Rectal smooth muscle tissue (tissue), 1 donor: ENCODE data around the gene PPM1M.

ENCODE experiments used
- H3K27ac ChIP-seq: one replicate; pipeline ENCODE4 v1.7.0; 2013; ENCODE audit warnings: low read depth, low read length, inconsistent platforms
- H3K27me3 ChIP-seq: one replicate; pipeline ENCODE4 v1.7.0; 2013; ENCODE audit warnings: low read length; ENCODE audit not compliant: control insufficient read depth, insufficient read depth
- H3K36me3 ChIP-seq: one replicate; pipeline ENCODE4 v1.7.0; 2013; ENCODE audit warnings: low read length; ENCODE audit not compliant: control insufficient read depth, insufficient read depth
- H3K4me1 ChIP-seq: one replicate; pipeline ENCODE4 v1.7.0; 2013; ENCODE audit warnings: low read length; ENCODE audit not compliant: control insufficient read depth, insufficient read depth
- H3K4me3 ChIP-seq: one replicate; pipeline ENCODE4 v1.7.0; 2013; ENCODE audit warnings: low read length
- H3K9ac ChIP-seq: one replicate; pipeline ENCODE4 v1.7.0; 2013; ENCODE audit warnings: low read length

The PPM1M gene

GRCh38 chr3:52237006-52237656, 8.4 kb upstream of the PPM1M start:
- Histone ChIP-seq H3K36me3 (peaks cover 7% of the 10 kb centered on the region), H3K4me3 (peak overlapping the region; percentile 94), H3K27ac (peak overlapping the region; percentile 84), H3K9ac (no peak overlapping the region), H3K4me1 (peaks cover 24% of the 10 kb centered on the region), H3K27me3 (no peaks in the 10 kb centered on the region)

DNA sequence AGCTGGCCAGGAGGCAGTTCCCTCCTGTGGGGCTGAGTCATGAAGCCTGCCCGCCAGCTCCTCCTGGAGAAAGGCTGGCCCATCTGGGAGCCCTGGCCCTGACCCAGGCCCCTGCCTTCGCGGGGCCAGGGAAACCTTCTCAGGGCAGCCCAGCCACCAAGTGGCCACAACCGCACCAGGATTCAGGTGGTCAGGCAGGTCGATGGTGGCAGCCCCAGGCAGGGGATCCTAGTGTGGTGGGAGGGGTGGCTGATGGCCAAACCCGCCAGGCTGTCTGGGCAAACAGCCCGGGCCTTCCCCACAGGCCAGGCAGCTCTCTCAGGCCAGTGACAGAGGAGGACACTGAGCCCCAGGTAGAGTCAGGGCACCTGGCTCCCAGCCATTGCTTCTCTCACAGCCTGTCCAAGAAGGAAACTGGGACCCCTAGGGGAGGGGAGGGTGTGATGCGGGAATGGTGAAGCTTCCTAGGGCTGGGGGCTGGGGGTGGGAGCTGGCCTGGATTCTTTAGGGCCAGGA, 7.8 kb upstream of the PPM1M start:
- Histone ChIP-seq H3K9ac (peak overlapping the region; percentile 24), H3K4me3 (peak overlapping the region; percentile 94), H3K27ac (peak overlapping the region; percentile 84), H3K4me1 (peaks cover 24% of the 10 kb centered on the region), H3K36me3 (peaks cover 7% of the 10 kb centered on the region), H3K27me3 (no peaks in the 10 kb centered on the region)

DNA sequence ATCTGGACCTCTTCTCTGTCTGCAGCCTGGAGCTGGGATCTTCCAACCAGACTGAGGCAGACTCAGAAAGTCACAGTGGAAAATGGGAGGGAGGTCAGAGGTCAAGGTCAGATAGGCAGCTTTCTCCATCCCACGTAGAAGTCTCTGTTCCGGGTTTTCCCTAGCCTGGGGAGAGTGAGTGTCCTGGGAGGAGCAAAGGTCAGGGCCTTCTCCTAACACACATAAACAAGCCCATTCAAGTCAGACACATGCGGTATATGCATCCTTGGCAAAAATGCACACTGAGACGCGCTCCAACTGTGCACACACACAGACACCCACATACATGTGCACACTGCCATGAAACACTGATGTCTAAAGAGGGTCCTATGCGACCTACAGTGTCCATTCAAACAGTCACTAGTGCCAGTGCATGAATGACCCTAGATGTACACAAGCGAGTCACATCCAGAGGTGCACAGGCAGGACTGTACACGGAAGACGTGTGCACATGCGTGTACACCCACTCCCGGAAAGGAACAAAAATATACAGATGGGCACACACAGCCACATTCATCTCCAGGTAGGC, 7.3 kb upstream of the PPM1M start:
- peak overlapping the region; percentile 94 for H3K4me3 ChIP-seq
- peak overlapping the region; percentile 24 for H3K9ac ChIP-seq
- no peaks in the 10 kb centered on the region for H3K27me3 ChIP-seq
- H3K27ac ChIP-seq, result peak overlapping the region; percentile 84
- peaks cover 24% of the 10 kb centered on the region for H3K4me1 ChIP-seq
- peaks cover 7% of the 10 kb centered on the region for H3K36me3 ChIP-seq

- H3K36me3 ChIP-seq, result peaks cover 5% of the 10 kb centered on the region
- peak within 1 kb of the TSS; percentile 84 for H3K27ac ChIP-seq
- H3K27me3 ChIP-seq, result no peaks in the 10 kb centered on the region
- peak within 1 kb of the TSS; percentile 94 for H3K4me3 ChIP-seq
- peaks cover 24% of the 10 kb centered on the region for H3K4me1 ChIP-seq
- H3K9ac ChIP-seq, result peak within 1 kb of the TSS; percentile 90
Measured at GRCh38 chr3:52238761-52239701, 6.5 kb upstream of the PPM1M start, which contains the start of gene TWF2. TWF2 (minus strand) TSS chr3:52239158; CDS start chr3:52239016, 142 bp downstream.

DNA sequence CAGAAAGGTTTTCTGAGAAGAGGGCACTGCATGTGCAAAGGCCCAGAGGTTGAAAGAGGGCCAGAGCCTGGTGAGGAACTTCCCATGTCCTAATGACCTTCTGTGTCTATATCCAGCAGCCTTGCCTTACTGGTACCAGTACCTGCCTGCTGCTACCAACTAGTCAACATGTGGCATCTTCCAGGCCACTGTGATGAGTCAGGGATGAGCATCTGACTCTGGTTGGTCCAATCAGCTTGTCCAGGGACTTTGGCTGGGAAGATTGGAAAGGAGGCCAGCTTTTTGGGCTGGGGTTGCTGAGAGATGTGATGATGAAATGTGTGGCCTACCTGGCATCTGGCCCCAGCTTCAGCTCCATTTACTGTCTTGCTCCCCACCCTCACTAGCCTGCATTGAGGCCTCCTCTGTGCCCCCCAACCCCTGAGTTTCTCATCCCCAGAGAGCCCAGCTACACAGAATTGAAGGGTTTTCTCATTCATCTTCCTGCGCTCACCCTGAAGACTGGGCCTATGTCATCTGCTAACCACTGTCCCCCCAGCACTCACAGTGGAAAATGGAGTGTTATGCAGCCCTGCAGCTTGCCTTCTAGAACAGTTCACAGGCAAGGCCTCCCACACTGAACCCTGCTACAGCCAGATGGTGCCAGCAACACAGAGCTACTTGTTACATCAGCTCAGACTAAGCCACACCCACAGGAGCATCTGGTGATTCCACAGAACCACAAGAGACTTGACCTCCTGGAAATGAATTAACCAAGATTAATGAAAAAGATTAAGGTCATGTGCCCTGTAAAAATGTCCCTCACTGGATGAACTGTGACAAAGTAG, 5.3 kb upstream of the PPM1M start:
- Histone ChIP-seq H3K36me3 (no peaks in the 10 kb centered on the region), H3K27ac (peak overlapping the region; percentile 27), H3K4me3 (peak overlapping the region; percentile 94), H3K4me1 (peaks cover 28% of the 10 kb centered on the region), H3K27me3 (no peaks in the 10 kb centered on the region), H3K9ac (no peak overlapping the region)

DNA sequence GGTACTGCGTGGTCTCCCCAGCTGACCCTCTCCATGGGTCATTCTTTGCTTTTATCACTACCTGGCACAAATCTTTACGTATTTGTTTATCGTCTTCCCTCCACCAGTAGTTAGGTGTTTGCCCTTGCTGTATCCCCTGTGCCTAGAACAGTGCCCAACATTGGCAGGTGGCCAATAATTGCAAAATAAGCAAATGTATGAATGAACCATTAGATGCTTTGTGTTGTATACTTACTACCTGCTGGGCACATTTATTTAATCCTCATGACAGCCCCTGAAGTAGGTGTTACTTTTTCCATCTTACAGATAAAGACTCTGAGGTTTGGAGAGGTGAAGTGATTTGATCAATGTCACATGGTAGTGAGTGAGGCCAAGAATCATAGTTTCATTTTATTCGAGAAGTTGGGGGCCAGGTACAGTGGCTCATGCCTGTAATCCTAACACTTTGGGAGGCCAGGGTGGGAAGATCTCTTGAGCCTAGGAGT, 4.6 kb upstream of the PPM1M start:
- Histone ChIP-seq H3K4me1 (peaks cover 25% of the 10 kb centered on the region), H3K27ac (no peak overlapping the region), H3K27me3 (no peaks in the 10 kb centered on the region), H3K4me3 (no peak overlapping the region), H3K36me3 (no peaks in the 10 kb centered on the region), H3K9ac (no peak overlapping the region)

GRCh38 chr3:52242039-52242438, 3.5 kb upstream of the PPM1M start:
- no peak overlapping the region for H3K9ac ChIP-seq
- no peaks in the 10 kb centered on the region for H3K27me3 ChIP-seq
- peaks cover 20% of the 10 kb centered on the region for H3K4me1 ChIP-seq
- no peaks in the 10 kb centered on the region for H3K36me3 ChIP-seq
- H3K27ac ChIP-seq, result no peak overlapping the region
- no peak overlapping the region for H3K4me3 ChIP-seq

DNA sequence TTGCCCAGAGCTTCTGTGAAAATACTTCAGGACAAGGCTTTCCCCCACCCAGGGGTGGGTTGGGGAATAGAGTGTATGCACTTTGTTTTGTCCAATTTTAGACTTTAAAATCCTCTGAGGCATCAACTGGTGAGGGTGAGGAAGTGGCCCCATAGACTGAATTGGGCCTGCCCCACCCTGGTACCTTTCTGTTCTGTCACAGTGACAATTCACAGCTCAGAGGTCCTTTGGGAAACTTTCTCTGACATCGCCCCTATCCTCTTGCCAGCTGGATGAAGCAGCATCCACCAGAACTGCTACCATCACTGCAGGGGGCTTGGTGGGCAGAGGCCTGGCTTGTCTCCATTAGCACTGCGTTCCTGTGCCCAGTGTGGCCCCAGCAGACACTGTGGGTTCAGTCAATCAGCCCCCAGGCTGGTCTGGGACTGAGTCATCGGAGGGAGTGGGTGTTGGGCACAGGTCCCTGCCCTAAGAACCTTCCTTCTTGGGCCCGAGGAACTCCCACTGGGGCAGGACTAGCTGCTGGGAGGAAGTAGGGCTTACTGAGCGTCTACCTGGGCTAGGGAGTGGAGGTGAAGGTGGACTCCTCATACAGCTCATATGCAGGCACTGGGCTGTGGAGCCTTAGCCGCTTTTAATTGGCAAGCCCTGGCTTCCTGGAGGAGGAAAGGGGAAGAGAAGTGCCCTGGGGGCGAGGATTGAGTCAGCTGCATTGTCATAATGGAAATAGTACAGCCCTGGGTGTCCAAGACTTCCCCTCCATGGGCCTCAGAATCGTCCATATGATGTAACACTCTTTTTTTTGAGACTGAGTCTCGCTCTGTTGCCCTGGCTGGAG, 1.5 kb upstream of the PPM1M start:
- H3K9ac ChIP-seq, result no peak overlapping the region
- H3K4me3 ChIP-seq, result no peak overlapping the region
- H3K36me3 ChIP-seq, result peaks cover 2% of the 10 kb centered on the region
- peaks cover 7% of the 10 kb centered on the region for H3K4me1 ChIP-seq
- no peaks in the 10 kb centered on the region for H3K27me3 ChIP-seq
- no peak overlapping the region for H3K27ac ChIP-seq

- H3K4me1 ChIP-seq, result peaks cover 5% of the 10 kb centered on the region
- peak overlapping the region; percentile 86 for H3K9ac ChIP-seq
Measured at GRCh38 chr3:52246264-52246620, 683 bp downstream of the PPM1M start.

DNA sequence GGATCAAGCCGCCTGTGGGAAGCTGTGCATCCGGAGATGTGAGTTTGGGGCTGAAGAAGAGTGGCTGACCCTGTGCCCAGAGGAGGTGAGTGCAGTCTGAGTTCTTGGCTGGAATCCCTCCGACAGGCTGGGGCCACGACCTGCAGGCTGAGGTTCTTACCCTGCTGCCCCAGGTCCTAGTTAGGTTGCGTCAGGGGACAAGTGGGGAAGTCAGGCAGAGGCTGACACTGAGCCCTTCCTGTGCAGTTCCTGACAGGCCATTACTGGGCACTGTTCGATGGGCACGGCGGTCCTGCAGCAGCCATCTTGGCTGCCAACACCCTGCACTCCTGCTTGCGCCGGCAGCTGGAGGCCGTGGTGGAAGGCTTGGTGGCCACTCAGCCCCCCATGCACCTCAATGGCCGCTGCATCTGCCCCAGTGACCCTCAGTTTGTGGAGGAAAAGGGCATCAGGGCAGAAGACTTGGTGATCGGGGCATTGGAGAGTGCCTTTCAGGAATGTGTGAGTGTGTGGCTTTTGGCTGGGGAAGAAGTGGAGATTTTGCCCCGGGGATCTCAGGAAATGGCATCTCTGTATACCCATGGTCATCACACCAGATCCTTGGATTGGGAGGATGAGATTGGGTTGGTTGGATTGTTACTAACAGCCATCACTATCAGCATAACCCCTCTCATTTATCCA, 1.3 kb downstream of the PPM1M start:
- H3K4me1 ChIP-seq, result peaks cover 5% of the 10 kb centered on the region
- peak overlapping the region; percentile 86 for H3K27ac ChIP-seq
- no peaks in the 10 kb centered on the region for H3K27me3 ChIP-seq
- H3K4me3 ChIP-seq, result peak overlapping the region; percentile 12
- H3K9ac ChIP-seq, result no peak overlapping the region
- H3K36me3 ChIP-seq, result peaks cover 3% of the 10 kb centered on the region

More at GRCh38 chr3:52246264-52246620, 683 bp downstream of the PPM1M start:
- H3K4me3 ChIP-seq, result peak overlapping the region; percentile 68
- H3K27ac ChIP-seq, result peak overlapping the region; percentile 86
- H3K27me3 ChIP-seq, result no peaks in the 10 kb centered on the region
- peaks cover 3% of the 10 kb centered on the region for H3K36me3 ChIP-seq
